ENCODE measurements around the gene OR6C70. TPM values are rescaled to one million over a fixed set of nuclear protein-coding genes. Genes with fewer than 3 reads are reported as not detected.
"Not testable (repeated sequence)": the region's sequence is repeated elsewhere in the genome, so short reads cannot be mapped to it uniquely, and the experiment has no call there.

Gene OR6C70
- total RNA-seq, 4 donors from 2014 or later, result not detected

DNA sequence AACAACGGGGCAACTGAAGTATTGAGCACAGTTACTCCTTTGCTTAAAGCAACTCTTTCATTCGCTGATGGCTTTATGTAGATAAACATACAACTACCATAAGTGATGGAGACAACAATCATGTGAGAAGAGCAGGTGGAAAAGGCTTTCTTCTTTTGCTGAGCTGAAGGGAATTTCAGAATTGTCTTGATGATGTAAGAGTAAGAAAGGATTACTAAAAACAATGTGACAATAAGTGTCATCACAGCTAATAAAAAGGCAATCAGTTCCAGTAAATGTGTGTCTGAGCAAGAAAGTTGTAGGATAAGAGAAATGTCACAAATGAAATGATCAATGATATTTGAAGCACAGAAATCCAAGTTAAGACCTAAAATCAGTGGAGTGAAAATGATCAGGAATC is 647 bp downstream of the OR6C70 start:
- WGBS, 2 donors, result 60 to 67% methylated on average over 2 of the region's 2 CpGs
- no peaks in the 10 kb centered on the region for H3K4me1 ChIP-seq
- TF ChIP-seq, protein P1, sequence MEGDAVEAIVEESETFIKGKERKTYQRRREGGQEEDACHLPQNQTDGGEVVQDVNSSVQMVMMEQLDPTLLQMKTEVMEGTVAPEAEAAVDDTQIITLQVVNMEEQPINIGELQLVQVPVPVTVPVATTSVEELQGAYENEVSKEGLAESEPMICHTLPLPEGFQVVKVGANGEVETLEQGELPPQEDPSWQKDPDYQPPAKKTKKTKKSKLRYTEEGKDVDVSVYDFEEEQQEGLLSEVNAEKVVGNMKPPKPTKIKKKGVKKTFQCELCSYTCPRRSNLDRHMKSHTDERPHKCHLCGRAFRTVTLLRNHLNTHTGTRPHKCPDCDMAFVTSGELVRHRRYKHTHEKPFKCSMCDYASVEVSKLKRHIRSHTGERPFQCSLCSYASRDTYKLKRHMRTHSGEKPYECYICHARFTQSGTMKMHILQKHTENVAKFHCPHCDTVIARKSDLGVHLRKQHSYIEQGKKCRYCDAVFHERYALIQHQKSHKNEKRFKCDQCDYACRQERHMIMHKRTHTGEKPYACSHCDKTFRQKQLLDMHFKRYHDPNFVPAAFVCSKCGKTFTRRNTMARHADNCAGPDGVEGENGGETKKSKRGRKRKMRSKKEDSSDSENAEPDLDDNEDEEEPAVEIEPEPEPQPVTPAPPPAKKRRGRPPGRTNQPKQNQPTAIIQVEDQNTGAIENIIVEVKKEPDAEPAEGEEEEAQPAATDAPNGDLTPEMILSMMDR (IDR thresholded peaks at IDR 0.05), result no peak
- TF ChIP-seq POLR2A (IDR thresholded peaks at IDR 0.05), result no peak
- TF ChIP-seq EP300 (IDR thresholded peaks at IDR 0.05), result no peak
- no peaks in the 10 kb centered on the region for H3K36me3 ChIP-seq
- H3K27ac ChIP-seq, result no peak overlapping the region
- no peak for DNase-seq (ENCODE audit: low spot score in 2 of 2)
- H3K4me3 ChIP-seq, result no peak overlapping the region
- H3K27me3 ChIP-seq, result no peaks in the 10 kb centered on the region
- peaks cover 0 to 6% (median 0%) of the 10 kb centered on the region in 4 donors for H3K9me3 ChIP-seq

DNA sequence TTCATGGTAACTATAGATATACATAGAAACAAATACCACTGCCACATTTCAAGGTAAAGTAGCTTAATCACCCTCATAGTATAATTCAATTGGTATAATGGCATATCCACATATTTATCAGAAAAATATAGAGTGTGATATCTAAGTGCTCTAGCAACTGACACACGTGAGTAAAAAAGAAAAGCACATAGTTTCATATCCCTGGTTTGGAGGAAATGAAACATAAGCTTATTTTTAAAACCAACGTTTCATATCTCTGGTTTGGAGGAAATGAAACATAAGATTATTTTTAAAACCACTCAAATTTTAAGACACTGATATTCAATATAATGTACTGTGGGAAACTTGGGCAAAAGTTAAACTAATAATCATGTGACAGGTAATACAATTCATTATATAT is 2.1 kb downstream of the OR6C70 start:
- DNase-seq (ENCODE audit: low spot score in 2 of 2), result no peak
- Histone ChIP-seq H3K27ac (no peak overlapping the region), H3K27me3 (no peaks in the 10 kb centered on the region), H3K36me3 (no peaks in the 10 kb centered on the region), H3K4me3 (no peak overlapping the region), H3K9me3 (peaks cover 0 to 12% (median 0%) of the 10 kb centered on the region in 4 donors), H3K4me1 (no peaks in the 10 kb centered on the region)
- WGBS, 2 donors, result 44 to 55% methylated on average over 2 of the region's 2 CpGs
- TF ChIP-seq EP300 (IDR thresholded peaks at IDR 0.05) (no peak), POLR2A (IDR thresholded peaks at IDR 0.05) (no peak)
- TF ChIP-seq, protein P1 (IDR thresholded peaks at IDR 0.05), result no peak

DNA sequence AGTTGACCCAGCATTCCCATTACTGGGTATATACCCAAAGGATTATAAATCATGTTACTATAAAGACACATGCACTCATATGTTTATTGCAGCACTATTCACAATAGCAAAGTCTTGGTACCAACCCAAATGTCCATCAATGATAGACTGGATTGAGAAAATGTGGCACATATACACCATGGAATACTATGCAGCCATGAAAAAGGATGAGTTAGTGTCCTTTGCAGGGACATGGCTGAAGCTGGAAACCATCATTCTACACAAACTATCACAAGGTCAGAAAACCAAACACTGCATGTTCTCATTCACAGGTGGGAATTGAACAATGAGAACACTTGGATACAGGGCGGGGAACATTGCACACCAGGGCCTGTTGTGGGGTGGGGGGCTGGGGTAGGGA is 5.0 kb downstream of the OR6C70 start:
- WGBS, 2 donors, result 83 to 97% methylated on average over 1 of the region's 1 CpG
- H3K27me3 ChIP-seq; H3K4me3 ChIP-seq; H3K27ac ChIP-seq; H3K4me1 ChIP-seq; H3K36me3 ChIP-seq; DNase-seq (ENCODE audit: low spot score in 2 of 2): not testable (repeated sequence)
- peaks cover 0 to 12% (median 0%) of the 10 kb centered on the region in 4 donors for H3K9me3 ChIP-seq

DNA sequence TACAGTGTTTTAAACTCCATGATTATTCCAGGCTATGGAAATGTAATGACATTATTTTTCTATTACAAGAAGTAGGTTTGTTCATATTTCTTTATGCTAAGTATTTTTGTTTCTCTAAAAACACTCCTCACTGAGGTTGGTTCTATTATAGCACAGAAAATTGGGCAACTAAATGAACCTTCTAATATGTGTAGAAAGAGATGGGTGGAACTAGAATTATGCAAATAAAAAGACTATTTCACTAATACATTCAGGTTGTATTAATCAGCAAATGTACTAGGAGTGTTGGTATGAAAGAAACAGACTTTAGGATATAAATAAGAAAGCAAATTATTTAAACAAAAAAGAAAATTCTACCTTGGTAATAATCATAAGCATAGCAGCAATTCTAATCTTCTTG is 21.1 kb downstream of the OR6C70 start:
- no peaks in the 10 kb centered on the region for H3K4me1 ChIP-seq
- TF ChIP-seq POLR2A (IDR thresholded peaks at IDR 0.05) (no peak), EP300 (IDR thresholded peaks at IDR 0.05) (no peak)
- TF ChIP-seq, protein P1 (IDR thresholded peaks at IDR 0.05), result no peak

DNA sequence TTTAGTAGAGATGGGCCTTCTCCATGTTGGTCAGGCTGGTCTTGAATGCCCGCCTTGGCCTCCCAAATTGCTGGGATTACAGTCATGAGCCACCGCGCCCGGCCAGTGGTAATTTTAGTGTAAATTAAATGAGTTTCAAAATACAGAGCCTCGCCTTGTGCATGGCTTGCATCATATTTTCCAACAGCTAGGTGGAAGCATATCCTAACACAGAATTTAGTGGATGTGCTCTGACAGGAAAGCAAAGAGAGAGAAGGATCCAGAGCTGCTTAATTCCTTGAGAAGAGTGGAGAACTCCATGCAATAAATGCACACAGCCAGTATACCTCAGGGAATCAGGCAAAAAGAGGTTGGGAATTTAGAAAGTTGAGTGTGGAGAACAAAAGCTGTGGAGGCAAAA is 23.6 kb downstream of the OR6C70 start:
- TF ChIP-seq, protein P1 (IDR thresholded peaks at IDR 0.05), result no peak
- TF ChIP-seq POLR2A (IDR thresholded peaks at IDR 0.05), result no peak
- no peak for TF ChIP-seq EP300 (IDR thresholded peaks at IDR 0.05)
- H3K9me3 ChIP-seq, result peaks cover 0 to 2% (median 0%) of the 10 kb centered on the region in 4 donors
- no peak overlapping the region for H3K27ac ChIP-seq
- WGBS, 2 donors, result 78 to 84% methylated on average over 5 of the region's 5 CpGs
- H3K27me3 ChIP-seq, result no peaks in the 10 kb centered on the region
- no peak for DNase-seq (ENCODE audit: low spot score in 2 of 2)
- no peaks in the 10 kb centered on the region for H3K4me1 ChIP-seq
- H3K4me3 ChIP-seq, result no peak overlapping the region
- no peaks in the 10 kb centered on the region for H3K36me3 ChIP-seq

More for the DNA sequence above, 21.1 kb downstream of the OR6C70 start:
- no peak for DNase-seq (ENCODE audit: low spot score in 2 of 2)
- Histone ChIP-seq H3K9me3 (no peaks in the 10 kb centered on the region), H3K36me3 (no peaks in the 10 kb centered on the region), H3K4me3 (no peak overlapping the region), H3K27me3 (no peaks in the 10 kb centered on the region), H3K27ac (no peak overlapping the region)

DNA sequence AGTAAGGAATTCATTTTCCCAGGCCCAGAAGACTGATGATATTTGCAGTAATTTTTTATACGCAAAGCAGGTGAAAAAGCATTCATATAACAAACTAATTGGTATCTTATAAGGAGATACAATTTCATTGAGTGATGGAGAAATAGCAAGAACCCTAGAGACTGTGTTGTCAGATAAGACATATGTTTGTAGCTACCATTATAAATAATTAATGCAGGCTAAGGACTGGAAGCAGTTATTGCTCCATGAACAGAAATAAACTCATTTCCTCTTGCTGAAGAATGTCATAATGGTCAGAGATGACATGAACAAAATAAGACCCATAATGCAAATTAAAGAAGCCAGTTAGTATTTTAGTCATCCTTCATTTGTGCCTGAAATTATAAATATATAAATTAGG is 24.6 kb downstream of the OR6C70 start:
- Histone ChIP-seq H3K27me3 (no peaks in the 10 kb centered on the region), H3K27ac (no peak overlapping the region), H3K4me3 (no peak overlapping the region), H3K9me3 (peaks cover 0 to 7% (median 0%) of the 10 kb centered on the region in 4 donors), H3K4me1 (no peaks in the 10 kb centered on the region), H3K36me3 (no peaks in the 10 kb centered on the region)
- no peak for DNase-seq (ENCODE audit: low spot score in 2 of 2)
- WGBS, 2 donors, result 93 to 100% methylated on average over 1 of the region's 1 CpG
- TF ChIP-seq POLR2A (IDR thresholded peaks at IDR 0.05) (no peak), EP300 (IDR thresholded peaks at IDR 0.05) (no peak)
- TF ChIP-seq, protein P1 (IDR thresholded peaks at IDR 0.05), result no peak

All from tibial nerve (tissue), 4 donors.